Nephron (organoid): Measurements from ENCODE around the gene CNTNAP2.

Source experiments
- H3K27ac Mint-ChIP-seq, 3 experiments: 2 replicates each; pipeline ENCODE4 v1.8.0; 2020; ENCODE audit warnings: mixed read lengths in 3 of 3, mild to moderate bottlenecking in 2 of 3, moderate library complexity in 1 of 3
- H3K27me3 Mint-ChIP-seq: 2 replicates; pipeline ENCODE4 v1.8.0; 2021; ENCODE audit warnings: low read depth, mild to moderate bottlenecking, moderate library complexity, mixed read lengths
- H3K36me3 Mint-ChIP-seq: 2 replicates; pipeline ENCODE4 v1.8.0; 2020; ENCODE audit warnings: low read depth, mixed read lengths
- H3K4me1 Mint-ChIP-seq: 2 replicates; pipeline ENCODE4 v1.8.0; 2020; ENCODE audit warnings: mixed read lengths
- H3K4me3 Mint-ChIP-seq, 3 experiments: 2 replicates each; pipeline ENCODE4 v1.8.0; 2020; ENCODE audit warnings: mild to moderate bottlenecking in 3 of 3, mixed read lengths in 3 of 3, moderate library complexity in 2 of 3
- H3K9me3 Mint-ChIP-seq: 2 replicates; pipeline ENCODE4 v1.8.0; 2020; ENCODE audit warnings: mixed read lengths
- TF ChIP-seq, protein P1 (sequence below), 3 experiments: fragments of 200-600 bp; sonication (generic); IDR thresholded peaks; one replicate each; pipeline ENCODE4 v1.5.0; 2021; ENCODE audit warnings: antibody characterized with exemption in 3 of 3; ENCODE audit not compliant: unreplicated experiment in 3 of 3

The CNTNAP2 gene

DNA sequence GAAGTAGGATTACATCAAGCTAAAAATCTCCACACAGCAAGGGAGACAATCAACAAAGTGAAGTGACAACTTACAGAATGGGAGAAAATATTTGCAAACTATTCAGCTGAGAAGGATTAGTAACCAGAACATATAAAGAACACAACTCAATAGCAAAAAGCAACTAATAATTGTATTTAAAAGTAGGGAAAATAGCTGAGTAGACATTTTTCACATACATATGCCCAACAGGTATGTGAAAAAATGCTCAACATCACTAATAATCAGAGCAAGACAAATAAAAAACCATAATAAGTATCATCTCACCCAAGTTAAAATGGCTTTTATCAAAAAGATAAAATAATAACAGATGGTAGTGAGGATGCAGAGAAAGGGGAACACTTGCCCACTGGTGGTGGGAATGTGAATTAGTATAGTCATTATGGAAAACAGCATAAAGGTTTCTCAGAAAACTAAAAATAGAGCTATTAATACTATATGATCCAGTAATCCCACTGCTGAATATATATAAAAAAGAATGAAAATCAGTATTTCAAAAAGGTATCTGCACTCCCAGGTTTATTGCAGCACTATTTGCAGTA is 1689.5 kb downstream of the CNTNAP2 start:
- H3K36me3 Mint-ChIP-seq, result peaks cover 3% of the 10 kb centered on the region
- H3K4me3 Mint-ChIP-seq, result no peak overlapping the region
- peaks cover 15% of the 10 kb centered on the region for H3K9me3 Mint-ChIP-seq
- H3K4me1 Mint-ChIP-seq, result peaks cover 27% of the 10 kb centered on the region
- H3K27me3 Mint-ChIP-seq, result no peaks in the 10 kb centered on the region
- no peak overlapping the region for H3K27ac Mint-ChIP-seq
- TF ChIP-seq, protein P1, sequence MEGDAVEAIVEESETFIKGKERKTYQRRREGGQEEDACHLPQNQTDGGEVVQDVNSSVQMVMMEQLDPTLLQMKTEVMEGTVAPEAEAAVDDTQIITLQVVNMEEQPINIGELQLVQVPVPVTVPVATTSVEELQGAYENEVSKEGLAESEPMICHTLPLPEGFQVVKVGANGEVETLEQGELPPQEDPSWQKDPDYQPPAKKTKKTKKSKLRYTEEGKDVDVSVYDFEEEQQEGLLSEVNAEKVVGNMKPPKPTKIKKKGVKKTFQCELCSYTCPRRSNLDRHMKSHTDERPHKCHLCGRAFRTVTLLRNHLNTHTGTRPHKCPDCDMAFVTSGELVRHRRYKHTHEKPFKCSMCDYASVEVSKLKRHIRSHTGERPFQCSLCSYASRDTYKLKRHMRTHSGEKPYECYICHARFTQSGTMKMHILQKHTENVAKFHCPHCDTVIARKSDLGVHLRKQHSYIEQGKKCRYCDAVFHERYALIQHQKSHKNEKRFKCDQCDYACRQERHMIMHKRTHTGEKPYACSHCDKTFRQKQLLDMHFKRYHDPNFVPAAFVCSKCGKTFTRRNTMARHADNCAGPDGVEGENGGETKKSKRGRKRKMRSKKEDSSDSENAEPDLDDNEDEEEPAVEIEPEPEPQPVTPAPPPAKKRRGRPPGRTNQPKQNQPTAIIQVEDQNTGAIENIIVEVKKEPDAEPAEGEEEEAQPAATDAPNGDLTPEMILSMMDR (IDR thresholded peaks at IDR 0.05; ENCODE audit: unreplicated experiment in 3 of 3), result no peak

DNA sequence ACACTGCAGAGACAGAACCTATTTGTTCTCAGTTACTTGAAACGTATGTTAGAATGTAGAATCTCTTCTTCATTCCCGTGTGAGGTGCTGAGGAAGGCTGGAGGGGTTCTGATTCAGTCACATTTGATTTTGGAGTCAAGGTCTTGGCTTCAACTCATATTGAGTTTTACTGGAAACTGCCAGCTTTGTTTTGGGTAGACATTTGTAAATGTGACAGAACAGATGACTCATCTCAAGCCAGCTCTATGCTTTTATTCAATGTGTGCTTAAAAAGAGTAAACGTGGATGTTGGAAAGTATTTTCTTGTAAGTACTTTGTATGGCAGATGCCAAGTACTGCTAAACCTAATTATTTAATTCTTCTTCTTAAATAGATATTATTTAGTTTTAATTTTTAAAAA is 1693.2 kb downstream of the CNTNAP2 start:
- peaks cover 12% of the 10 kb centered on the region for H3K9me3 Mint-ChIP-seq
- TF ChIP-seq, protein P1 (IDR thresholded peaks at IDR 0.05; ENCODE audit: unreplicated experiment in 3 of 3), result no peak
- H3K4me1 Mint-ChIP-seq, result peaks cover 16% of the 10 kb centered on the region
- peak overlapping the region in 1 of 3 experiments; percentile 20 for H3K27ac Mint-ChIP-seq
- H3K4me3 Mint-ChIP-seq, result no peak overlapping the region
- peaks cover 3% of the 10 kb centered on the region for H3K36me3 Mint-ChIP-seq
- no peaks in the 10 kb centered on the region for H3K27me3 Mint-ChIP-seq

DNA sequence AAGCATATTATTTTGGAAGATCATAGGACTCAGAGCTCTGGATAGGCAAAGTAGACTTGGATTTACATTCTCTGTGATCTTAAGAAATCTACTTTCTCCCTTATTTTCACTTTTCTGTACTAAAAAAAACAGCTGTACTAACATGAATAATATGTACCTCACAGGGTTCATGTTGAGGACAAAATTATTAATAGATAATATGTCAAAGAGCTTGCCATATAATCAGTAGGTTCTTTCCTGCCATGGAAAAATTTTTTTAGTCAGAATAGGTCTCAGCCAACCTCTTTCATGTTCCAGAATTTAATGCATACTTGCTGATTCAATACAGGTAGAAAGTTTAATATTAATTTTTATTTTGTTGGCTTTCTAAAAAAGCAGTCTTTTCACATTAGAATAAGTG is 1693.7 kb downstream of the CNTNAP2 start:
- Mint-ChIP-seq H3K27ac (no peak overlapping the region), H3K36me3 (peaks cover 3% of the 10 kb centered on the region), H3K9me3 (peaks cover 11% of the 10 kb centered on the region), H3K4me1 (peaks cover 16% of the 10 kb centered on the region), H3K27me3 (no peaks in the 10 kb centered on the region), H3K4me3 (no peak overlapping the region)
- TF ChIP-seq, protein P1 (IDR thresholded peaks at IDR 0.05; ENCODE audit: unreplicated experiment in 3 of 3), result no peak

DNA sequence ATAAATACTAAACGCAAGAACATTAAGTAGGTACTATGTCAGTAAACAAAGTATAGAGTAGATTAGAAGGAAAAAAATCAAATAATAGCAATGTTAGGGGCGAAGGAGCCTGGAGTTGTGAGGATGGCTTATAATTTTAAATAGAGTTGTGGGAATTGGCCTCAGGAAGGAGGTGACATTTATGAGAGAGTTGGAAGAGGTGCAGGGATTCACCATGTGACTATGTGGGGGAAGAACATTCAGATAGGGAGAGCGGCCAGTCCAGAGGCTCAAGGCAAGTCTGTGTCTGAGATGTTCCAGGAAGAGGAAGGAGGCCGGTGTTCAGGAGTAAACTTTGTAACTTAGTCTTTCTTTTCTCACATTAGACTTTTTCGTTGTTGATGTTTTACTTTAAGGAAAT is 1695.3 kb downstream of the CNTNAP2 start:
- H3K36me3 Mint-ChIP-seq, result no peaks in the 10 kb centered on the region
- H3K27me3 Mint-ChIP-seq, result no peaks in the 10 kb centered on the region
- no peak overlapping the region for H3K4me3 Mint-ChIP-seq
- TF ChIP-seq, protein P1 (IDR thresholded peaks at IDR 0.05; ENCODE audit: unreplicated experiment in 3 of 3), result no peak
- H3K9me3 Mint-ChIP-seq, result no peaks in the 10 kb centered on the region
- no peak overlapping the region for H3K27ac Mint-ChIP-seq
- H3K4me1 Mint-ChIP-seq, result peaks cover 16% of the 10 kb centered on the region

DNA sequence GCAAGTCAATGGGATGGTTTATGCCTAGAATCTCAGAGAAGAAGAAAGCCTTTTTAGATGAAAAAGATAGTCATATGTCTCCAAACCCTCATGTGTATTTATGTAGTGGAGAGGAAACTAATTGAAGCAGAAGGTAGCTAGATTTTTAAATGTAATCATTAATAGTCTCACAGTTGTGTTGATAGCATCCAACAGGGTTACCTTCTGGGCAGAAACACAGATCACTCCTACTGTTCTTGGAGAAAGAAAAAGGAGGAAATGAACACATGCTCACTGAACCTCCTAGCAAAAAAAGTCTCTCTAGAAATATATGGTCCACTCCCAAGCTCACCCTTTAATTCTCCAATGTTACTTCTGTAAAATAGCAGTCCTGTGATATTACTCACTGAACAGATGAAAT is 1696.7 kb downstream of the CNTNAP2 start:
- H3K4me3 Mint-ChIP-seq, result no peak overlapping the region
- H3K4me1 Mint-ChIP-seq, result peaks cover 12% of the 10 kb centered on the region
- no peaks in the 10 kb centered on the region for H3K36me3 Mint-ChIP-seq
- TF ChIP-seq, protein P1 (IDR thresholded peaks at IDR 0.05; ENCODE audit: unreplicated experiment in 3 of 3), result no peak
- no peaks in the 10 kb centered on the region for H3K27me3 Mint-ChIP-seq
- no peak overlapping the region for H3K27ac Mint-ChIP-seq
- no peaks in the 10 kb centered on the region for H3K9me3 Mint-ChIP-seq

DNA sequence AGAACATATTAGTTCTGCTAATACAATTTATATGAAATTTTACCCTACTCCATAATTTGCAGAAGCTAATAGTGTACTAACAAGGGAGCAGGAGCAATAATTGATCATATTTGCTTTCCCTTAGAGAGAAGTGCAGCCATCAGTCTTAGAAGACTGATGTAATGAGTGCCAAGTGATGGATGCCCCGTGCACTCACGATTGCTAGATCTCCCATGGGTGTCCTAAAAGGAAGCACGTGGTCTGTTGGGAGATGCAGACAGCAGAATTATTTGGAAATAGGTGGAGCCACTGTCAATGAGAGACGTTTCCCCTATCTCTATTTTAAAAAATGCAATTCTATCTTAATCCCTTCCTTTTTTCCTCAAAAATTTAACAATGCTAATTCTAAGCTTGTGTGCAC is 1701.7 kb downstream of the CNTNAP2 start:
- Mint-ChIP-seq H3K4me3 (no peak overlapping the region), H3K27me3 (no peaks in the 10 kb centered on the region), H3K36me3 (no peaks in the 10 kb centered on the region), H3K27ac (no peak overlapping the region), H3K9me3 (no peaks in the 10 kb centered on the region), H3K4me1 (no peaks in the 10 kb centered on the region)
- TF ChIP-seq, protein P1 (IDR thresholded peaks at IDR 0.05; ENCODE audit: unreplicated experiment in 3 of 3), result no peak
